ENCODE measurements around the gene PCID2. TPM values are rescaled to one million over a fixed set of nuclear protein-coding genes. Genes with fewer than 3 reads are reported as not detected.

Gene PCID2
- total RNA-seq, 4 donors from 2014 or later = 44.8 to 45.8 (median 44.8) TPM

GRCh38 chr13:113171250-113172125, 37.0 kb downstream of the PCID2 start:
- ATAC-seq (ENCODE audit: low FRiP score) (no peak), DNase-seq (ENCODE audit: low spot score) (no peak)
- TF ChIP-seq, protein P1, sequence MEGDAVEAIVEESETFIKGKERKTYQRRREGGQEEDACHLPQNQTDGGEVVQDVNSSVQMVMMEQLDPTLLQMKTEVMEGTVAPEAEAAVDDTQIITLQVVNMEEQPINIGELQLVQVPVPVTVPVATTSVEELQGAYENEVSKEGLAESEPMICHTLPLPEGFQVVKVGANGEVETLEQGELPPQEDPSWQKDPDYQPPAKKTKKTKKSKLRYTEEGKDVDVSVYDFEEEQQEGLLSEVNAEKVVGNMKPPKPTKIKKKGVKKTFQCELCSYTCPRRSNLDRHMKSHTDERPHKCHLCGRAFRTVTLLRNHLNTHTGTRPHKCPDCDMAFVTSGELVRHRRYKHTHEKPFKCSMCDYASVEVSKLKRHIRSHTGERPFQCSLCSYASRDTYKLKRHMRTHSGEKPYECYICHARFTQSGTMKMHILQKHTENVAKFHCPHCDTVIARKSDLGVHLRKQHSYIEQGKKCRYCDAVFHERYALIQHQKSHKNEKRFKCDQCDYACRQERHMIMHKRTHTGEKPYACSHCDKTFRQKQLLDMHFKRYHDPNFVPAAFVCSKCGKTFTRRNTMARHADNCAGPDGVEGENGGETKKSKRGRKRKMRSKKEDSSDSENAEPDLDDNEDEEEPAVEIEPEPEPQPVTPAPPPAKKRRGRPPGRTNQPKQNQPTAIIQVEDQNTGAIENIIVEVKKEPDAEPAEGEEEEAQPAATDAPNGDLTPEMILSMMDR (IDR thresholded peaks at IDR 0.05) = no peak

- ATAC-seq (ENCODE audit: low FRiP score) (no peak), DNase-seq (ENCODE audit: low spot score) (no peak)
- TF ChIP-seq, protein P1 (IDR thresholded peaks at IDR 0.05) = no peak
Observed at GRCh38 chr13:113170511-113170910, 38.0 kb downstream of the PCID2 start.

DNA sequence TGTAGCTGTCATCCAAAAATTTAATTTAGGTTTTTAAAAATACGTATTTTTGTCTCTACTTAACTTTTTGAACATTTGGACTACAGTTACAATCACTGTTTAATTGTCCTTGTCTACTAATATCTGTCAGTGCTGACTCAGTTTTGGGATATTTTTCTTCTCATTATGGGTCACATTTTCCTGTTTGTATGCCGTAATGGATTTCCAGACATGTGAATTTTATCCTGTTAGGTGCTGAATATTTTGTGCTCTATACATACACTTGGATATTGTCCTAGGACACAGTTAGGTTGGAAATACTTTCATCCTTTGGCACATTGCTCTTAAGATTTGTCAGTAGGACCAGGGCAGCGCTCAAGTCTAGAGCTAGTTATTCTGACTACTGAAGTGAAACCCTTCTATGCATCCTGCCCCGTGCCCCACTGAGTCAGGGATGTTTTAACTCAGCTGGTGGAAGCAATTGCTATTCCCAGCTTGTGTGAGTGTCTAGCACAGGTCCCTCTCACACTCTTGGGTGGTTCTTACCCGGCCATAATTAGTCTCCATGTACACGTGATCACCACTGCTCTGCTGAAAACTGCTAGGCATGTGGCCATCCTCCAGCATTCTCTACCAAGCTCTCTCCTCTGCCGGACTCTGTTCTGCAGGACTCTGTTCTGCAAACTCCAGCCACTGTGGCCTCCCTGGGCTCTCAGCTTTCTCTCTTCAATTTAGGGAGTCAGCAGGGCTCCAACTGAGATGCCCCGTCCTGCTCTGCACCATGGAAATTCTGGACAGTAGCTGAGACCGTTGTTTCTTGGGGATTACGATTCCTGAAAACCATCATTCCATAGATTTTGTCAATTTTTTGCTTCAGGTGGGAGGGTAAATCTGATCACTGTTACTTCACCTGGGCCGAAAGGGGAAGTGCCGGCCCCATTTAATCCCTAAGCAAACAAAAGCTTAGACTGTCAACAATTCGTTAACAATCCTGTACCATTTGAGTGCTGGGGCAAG, 38.9 kb downstream of the PCID2 start:
- ATAC-seq (ENCODE audit: low FRiP score) (no peak), DNase-seq (ENCODE audit: low spot score) (no peak)
- TF ChIP-seq, protein P1 (IDR thresholded peaks at IDR 0.05) = no peak

DNA sequence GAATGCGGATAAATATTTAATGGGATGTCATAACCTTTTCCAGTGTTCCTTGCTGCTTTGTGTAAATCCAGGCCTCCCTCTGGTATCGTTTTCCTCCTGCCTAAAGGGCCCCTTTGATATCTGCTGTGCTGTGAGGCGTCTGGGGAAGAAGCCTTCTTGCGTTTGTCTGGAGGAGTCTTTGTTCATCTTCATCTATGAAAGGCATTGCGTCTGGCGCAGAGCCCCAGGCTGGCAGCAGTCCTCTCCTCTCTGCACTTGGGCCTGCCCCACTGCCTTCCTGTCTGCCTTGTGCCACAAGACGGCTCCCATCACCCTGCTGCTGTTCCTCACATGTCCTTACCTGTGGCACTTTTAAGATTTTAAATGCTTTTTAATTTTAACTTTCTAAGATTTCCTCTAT, 40.3 kb downstream of the PCID2 start:
- ATAC-seq (ENCODE audit: low FRiP score) (no peak), DNase-seq (ENCODE audit: low spot score) (no peak)
- TF ChIP-seq, protein P1 (IDR thresholded peaks at IDR 0.05) = no peak

GRCh38 chr13:113167575-113167974, 40.9 kb downstream of the PCID2 start:
- DNase-seq (ENCODE audit: low spot score) (no peak), ATAC-seq (ENCODE audit: low FRiP score) (no peak)
- TF ChIP-seq, protein P1 (IDR thresholded peaks at IDR 0.05) = no peak

DNA sequence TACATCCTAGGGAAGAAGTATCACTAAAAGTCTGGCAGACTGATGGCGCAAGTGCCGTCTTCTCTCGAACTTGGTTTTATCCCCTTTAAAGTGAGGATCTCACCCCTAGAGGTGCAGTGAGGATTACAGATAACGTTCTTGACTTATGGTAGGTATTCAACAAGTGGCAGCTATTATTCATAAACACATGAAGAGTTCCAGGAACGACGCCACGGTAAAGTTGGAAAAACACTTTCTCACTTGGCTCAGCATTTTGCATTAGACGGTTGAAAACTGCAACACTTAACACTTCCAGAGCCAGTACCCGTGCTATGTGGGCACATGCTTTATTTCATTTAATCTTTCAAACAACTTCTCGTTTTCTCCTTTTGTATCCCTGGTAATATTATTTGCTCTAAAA, 41.3 kb downstream of the PCID2 start:
- TF ChIP-seq, protein P1 (IDR thresholded peaks at IDR 0.05) = no peak
- ATAC-seq (ENCODE audit: low FRiP score) (no peak), DNase-seq (ENCODE audit: low spot score) (no peak)

Data from omental fat pad (tissue), 4 donors.